Stimulated activated CD8-positive, alpha-beta memory T cell treated with anti-CD3 and anti-CD28 coated beads, Interleukin-7, amount 100 ng/mL, for 1 hour (primary cell): ENCODE data around the gene CEP295NL.
"Not testable (repeated sequence)": the region's sequence is repeated elsewhere in the genome, so short reads cannot be mapped to it uniquely, and the experiment has no call there.

Experiments used
- DNase-seq, 2 donors: peaks; one replicate each; pipeline ENCODE4 v3.0.0-alpha.2; 2020; ENCODE audit warnings: low read depth in 2 of 2

The CEP295NL gene

GRCh38 chr17:78905116-78905515 is 2.1 kb upstream of the CEP295NL start:
- no peak for DNase-seq

DNA sequence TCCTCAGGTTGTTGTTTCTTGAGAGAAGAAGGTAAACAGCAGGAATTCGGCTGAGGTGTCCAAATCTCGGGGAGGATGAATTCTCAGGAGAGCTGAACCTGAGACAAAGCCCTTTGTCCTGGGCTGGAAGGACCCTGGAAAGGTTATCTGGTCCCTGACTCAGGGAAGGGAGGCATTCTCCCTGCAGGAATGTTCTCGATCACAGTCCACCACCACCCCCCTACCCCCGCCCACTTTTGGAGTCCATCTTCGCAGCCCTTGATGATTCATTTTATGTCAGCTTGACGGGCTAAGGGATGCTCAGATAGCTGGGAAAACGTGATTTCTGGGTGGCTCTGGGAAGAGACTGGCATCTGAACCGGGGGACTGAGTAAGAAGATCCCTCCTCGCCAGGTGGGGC is 1.4 kb upstream of the CEP295NL start:
- DNase-seq, result no peak

- DNase-seq, result not testable (repeated sequence)
These were observed 770 bp downstream of the CEP295NL start for GRCh38 chr17:78902231-78902630.

DNA sequence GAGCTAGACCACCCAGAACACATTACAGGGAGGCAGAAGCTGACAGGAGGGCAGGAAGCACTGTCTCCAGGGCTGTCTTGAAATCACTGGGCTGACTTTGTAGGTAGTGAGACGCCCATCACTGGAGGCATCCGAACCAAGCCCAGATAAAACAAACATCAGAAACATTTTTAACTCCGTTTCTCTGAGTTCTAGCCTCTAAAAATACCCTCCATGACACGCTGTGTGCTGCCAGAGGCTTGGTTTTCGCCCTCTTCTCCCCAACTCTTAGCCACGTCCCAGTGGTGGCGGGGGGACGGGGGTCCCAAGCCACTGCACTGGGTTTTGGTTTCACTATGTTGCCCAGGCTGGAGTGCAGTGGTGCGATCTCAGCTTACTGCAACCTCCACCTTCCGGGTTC is 1.2 kb downstream of the CEP295NL start:
- DNase-seq, result no peak

- no peak for DNase-seq
These were observed 2.2 kb downstream of the CEP295NL start for GRCh38 chr17:78900816-78901215.

- DNase-seq, result no peak
These were observed 3.4 kb downstream of the CEP295NL start for GRCh38 chr17:78899361-78900260.

DNA sequence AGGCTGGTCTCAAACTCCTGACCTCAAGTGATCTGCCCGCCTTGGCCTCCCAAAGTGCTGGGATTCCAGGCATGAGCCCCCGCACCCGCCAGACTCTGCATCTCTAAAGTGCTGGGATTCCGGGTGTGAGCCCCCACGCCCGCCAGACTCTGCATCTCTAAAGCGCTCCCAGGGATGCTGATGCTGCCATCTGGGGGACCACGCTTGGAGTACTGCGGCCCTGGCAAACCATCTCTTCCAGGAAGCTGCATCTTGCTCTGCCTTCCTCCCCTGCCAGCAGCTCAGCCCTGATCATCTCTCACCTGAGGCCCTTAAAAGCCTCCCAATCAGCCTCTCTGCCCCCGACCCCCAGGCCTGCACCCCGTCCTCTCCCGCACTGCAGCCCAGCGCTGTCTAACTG is 4.1 kb downstream of the CEP295NL start:
- DNase-seq, result no peak

DNA sequence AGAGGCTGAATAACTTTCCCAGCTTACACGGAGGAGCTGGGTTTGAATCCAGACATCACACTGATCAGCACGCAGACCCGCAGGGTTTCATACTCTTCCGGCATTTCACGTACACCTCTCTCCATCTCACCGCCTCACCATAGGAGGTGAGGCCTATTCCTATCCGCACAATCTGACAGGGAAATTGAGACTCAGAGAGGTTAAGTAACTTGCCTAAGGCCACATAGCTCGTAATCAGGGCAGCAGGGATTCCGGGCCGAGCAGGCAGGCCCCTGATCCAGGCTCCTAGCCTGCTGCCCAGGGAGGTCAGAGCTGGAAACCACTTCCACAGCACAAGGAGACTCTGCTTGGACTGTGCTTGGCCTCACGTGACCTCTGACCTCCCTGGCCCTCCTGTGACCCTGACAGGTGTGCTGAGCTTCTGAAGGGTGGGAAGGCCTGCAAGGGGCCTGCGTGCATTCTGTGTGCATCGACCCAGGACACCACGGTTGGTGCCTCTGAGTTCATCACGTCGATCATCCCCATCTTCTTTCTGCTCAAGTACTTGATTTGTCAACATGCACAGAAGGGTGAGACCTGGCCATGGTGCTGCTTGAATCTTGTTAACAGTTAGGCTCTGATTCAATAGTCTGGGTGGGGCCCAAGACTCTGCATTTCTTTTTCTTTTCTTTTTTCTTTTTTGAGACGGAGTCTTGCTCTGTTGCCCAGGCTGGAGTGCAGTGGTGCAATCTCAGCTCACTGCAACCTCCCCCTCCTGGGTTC is 4.7 kb downstream of the CEP295NL start:
- no peak for DNase-seq

- DNase-seq, result no peak
These were observed 5.3 kb downstream of the CEP295NL start for GRCh38 chr17:78897664-78898047.

DNA sequence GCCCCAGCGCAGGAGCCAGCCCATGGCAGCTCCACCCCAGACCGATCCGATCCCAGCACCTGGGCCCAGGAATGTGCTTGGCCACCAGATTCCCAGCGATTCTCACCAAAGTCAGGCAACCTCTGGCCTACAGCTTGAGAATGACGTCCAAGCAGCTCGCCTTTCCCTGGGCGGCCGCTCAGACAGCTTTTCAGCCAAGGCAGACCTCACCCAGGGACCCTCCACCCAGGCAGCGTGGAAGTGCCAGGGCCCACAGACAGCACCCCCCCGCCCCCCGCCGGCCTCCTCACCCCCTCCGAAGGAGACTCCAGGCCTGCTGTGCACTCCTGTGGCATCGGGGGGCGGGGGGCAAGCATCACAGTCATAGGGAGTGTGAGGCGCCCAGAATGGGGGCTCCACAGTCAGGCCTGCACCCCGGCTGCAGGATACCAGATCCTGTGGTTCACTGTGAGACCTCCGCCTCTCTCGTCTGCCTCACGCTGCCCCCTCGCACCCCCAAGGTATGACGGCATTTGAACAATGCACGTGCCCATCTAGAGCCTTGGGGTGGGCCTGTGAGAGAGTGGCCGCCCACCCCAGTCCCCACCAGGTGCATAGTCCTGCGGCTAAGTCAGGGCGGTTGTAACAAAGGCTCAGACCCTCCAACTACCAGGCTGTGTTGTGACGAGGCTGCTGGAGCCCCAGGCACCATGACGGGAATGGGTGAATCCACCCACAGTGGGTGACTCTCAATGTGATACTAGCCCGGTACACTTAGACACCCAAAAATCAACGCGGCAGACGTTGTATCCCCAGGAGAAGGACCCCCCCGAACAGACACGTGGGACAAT is 6.0 kb downstream of the CEP295NL start:
- DNase-seq, result no peak

- DNase-seq, result no peak
These were observed 6.7 kb downstream of the CEP295NL start for GRCh38 chr17:78896091-78896833.

DNA sequence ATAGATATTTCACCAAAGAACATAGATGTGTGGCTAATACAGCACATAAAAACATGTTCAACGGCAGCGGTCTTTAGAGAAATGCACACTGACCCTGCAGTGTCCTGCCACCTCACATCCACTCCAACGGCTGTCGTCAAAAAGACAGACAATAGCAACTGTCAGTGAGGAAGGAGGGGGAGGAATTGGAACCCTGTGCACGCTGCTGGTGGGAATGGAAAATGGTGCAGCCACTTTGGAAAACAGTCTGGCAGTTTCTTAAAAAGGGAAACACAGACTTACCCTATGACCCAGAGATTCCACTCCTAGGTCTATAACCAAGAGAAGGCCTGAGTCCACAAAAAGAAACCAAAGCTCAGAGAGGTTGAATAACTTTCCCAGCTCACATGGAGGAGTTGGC is 7.7 kb downstream of the CEP295NL start:
- no peak for DNase-seq

DNA sequence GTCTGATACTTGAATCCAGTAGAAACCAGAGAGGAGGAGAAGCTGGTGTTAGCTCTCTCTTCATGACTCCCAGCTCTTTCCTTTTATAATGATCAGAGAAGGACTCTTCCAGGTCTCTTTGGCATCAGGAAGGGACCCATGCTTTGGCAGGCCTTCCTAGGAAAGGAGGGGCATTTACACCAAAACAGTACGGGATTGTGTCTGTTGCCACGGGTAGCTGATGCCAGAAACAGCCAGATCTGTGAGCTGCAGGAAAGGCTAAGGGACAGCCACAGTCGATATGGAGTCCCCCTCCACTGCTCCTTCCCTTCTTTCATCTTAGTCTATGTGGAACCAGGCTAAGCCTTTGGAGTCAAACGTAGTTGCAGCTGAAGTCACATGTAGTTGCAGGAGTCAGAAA is 9.3 kb downstream of the CEP295NL start:
- no peak for DNase-seq

GRCh38 chr17:78892936-78893379 is 10.0 kb downstream of the CEP295NL start:
- DNase-seq, result no peak

DNA sequence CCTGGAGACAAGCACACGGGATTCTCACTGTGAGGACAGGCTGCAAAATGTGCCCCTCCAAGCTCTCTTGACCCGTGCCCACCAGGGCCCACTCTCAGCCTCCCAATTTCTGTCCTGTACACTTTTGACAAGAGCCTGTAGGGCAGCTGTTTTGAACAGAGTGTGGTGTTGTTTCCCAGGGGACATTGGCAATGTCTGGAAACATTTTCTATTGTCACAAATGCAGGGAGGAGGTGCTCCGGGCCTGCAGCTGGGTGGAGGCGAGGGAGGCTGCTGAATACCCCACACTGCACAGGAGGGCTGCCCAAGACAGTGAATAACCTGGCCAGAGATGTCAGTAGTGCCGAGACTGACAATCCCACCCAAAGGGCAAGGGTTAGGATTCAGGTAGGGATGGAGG is 10.5 kb downstream of the CEP295NL start:
- DNase-seq, result no peak

DNA sequence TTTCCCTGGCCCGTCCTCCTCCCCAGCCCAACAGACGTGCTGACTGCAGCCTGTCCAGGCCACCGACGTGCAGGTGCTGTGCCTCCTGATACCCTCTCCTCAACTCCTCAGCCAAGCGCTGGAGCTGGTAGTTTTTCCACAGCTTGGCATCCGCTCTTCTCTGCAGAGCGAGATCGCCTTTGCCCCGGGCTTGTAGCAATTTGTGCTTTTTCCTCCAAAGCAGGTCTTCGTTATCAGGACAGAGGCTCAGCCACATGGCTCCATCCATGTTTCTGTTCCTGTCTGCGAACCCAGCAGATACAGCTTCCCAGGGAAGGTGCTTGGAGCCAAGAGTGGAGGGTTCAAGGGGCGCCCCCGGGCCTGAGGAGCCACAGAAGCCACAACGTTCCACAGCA is 10.9 kb downstream of the CEP295NL start:
- DNase-seq, result no peak

- DNase-seq, result no peak
These were observed 11.5 kb downstream of the CEP295NL start for GRCh38 chr17:78891406-78892061.

- DNase-seq, result peak; percentile 5 to 10
These were observed 12.5 kb downstream of the CEP295NL start for GRCh38 chr17:78890498-78890897.

GRCh38 chr17:78890096-78890495 is 12.9 kb downstream of the CEP295NL start:
- not testable (repeated sequence) for DNase-seq

- no peak for DNase-seq
These were observed 13.5 kb downstream of the CEP295NL start for GRCh38 chr17:78889531-78889930.
